ENCODE data around the gene TMEM82. TPM values are rescaled to one million over a fixed set of nuclear protein-coding genes. Genes with fewer than 3 reads are reported as not detected.

Gene TMEM82
- total RNA-seq, 4 donors from 2014 or later = 2.5 to 42.4 (median 32.7) TPM

GRCh38 chr1:15734901-15735300, 7.4 kb upstream of the TMEM82 start:
- peak in 1 of 3 donors; percentile 57 for DNase-seq
- Histone ChIP-seq H3K27me3 (no peaks in the 10 kb centered on the region), H3K27ac (peak overlapping the region in 3 of 4 donors; percentile 73 to 99 (median 99)), H3K4me3 (peak overlapping the region in 2 of 4 donors; percentile 2 to 37), H3K4me1 (peaks cover 0 to 31% (median 0%) of the 10 kb centered on the region in 4 donors), H3K36me3 (peaks cover 0 to 54% (median 0%) of the 10 kb centered on the region in 3 donors), H3K9me3 (no peaks in the 10 kb centered on the region)
- TF ChIP-seq CTCF (IDR thresholded peaks at IDR 0.05) = no peak
- no peak for TF ChIP-seq POLR2A (IDR thresholded peaks at IDR 0.05)

DNA sequence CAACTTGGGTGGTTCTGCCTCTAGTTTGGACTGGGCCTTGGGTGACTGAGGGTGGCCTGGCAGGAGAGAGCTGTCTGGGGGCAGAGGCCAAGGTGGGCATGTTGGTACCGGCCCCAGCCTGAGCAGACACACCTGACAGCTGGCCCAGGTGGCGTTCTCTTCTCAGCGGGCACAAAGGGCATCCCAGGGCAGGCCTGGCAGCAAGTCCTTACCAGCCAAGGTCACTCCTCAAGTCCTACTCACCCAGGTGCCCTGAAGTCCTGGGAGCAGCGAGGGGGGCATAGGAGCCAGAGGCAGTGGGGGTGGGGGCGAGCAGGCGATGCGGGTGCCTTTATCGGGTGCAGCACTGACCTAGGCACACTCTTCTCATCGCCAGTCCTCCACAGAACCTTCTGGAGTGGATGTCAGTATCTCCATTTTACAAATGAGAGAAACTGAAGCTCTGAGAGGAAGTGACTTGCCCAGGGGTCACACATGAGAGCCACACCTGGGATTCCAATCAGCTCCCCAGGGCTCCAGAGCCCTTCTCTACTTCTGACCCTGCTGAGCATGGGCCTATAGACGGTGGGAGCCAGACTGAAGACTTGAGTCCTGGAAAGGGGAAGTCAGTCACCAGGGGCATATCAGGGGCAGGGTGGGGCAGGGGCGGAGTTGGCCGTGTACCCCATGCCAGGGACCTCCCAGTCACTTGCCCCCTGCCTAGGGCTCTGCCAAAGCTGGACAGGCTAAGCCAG, 6.8 kb upstream of the TMEM82 start:
- Histone ChIP-seq H3K36me3 (peaks cover 0 to 48% (median 0%) of the 10 kb centered on the region in 3 donors), H3K27me3 (no peaks in the 10 kb centered on the region), H3K4me1 (peaks cover 0 to 32% (median 0%) of the 10 kb centered on the region in 4 donors), H3K4me3 (peak overlapping the region in 2 of 4 donors; percentile 37 to 59), H3K27ac (peak overlapping the region in 3 of 4 donors; percentile 73 to 99 (median 99)), H3K9me3 (no peaks in the 10 kb centered on the region)
- DNase-seq = peak in 2 of 3 donors; percentile 71 to 77
- TF ChIP-seq CTCF (IDR thresholded peaks at IDR 0.05) = no peak

- Histone ChIP-seq H3K36me3 (peaks cover 0 to 40% (median 0%) of the 10 kb centered on the region in 3 donors), H3K4me1 (peaks cover 0 to 37% (median 1%) of the 10 kb centered on the region in 4 donors), H3K27me3 (no peaks in the 10 kb centered on the region)
These were observed 6.0 kb upstream of the TMEM82 start, which contains the start of gene SLC25A34 for GRCh38 chr1:15736038-15736891. Gene SLC25A34, plus strand, starts transcription at chr1:15736258. Its CDS starts 228 bp downstream, at chr1:15736486.

DNA sequence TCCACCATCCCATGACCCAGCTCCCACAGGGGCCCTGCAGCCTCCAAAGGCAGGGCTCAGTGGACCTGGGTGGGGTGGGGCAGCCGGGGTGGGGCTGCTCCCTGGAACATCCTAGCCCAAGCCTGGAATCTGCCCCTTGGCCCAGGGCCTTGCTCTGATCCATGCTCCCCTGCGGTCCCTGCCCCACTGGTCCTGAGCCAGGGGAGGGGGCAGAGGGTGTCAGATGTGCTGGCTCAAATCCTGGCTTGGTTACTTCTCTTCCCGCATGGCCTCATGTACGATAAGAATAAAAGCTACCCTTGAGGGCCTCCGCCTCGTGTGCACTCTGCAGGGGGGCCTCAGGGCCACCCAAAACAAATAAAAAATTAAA, 5.4 kb upstream of the TMEM82 start:
- peak in 2 of 3 donors; percentile 88 to 91 for DNase-seq
- Histone ChIP-seq H3K9me3 (no peaks in the 10 kb centered on the region), H3K4me3 (peak overlapping the region in 3 of 4 donors; percentile 23 to 59 (median 55)), H3K4me1 (peaks cover 0 to 42% (median 3%) of the 10 kb centered on the region in 4 donors), H3K27ac (peak overlapping the region in 3 of 4 donors; percentile 73 to 99 (median 99)), H3K27me3 (no peaks in the 10 kb centered on the region), H3K36me3 (peaks cover 0 to 34% (median 0%) of the 10 kb centered on the region in 3 donors)
- no peak for TF ChIP-seq CTCF (IDR thresholded peaks at IDR 0.05)
- no peak for TF ChIP-seq POLR2A (IDR thresholded peaks at IDR 0.05)

More at GRCh38 chr1:15736038-15736891, 6.0 kb upstream of the TMEM82 start, which contains the start of gene SLC25A34:
- Histone ChIP-seq H3K4me3 (peak within 1 kb of the TSS in 3 of 4 donors; percentile 23 to 59 (median 55)), H3K9me3 (no peaks in the 10 kb centered on the region), H3K27ac (peak within 1 kb of the TSS in 3 of 4 donors; percentile 73 to 99 (median 99))
- TF ChIP-seq CTCF (IDR thresholded peaks at IDR 0.05) (no peak), POLR2A (IDR thresholded peaks at IDR 0.05) (peak; percentile 96 to 97)
- peak in 2 of 3 donors; percentile 92 to 97 for DNase-seq

Data from Peyer's patch (tissue), 4 donors.